Neural cell (in vitro differentiated cells): ENCODE data around the gene MRPS10. TPM values are rescaled to one million over a fixed set of nuclear protein-coding genes. Genes with fewer than 3 reads are reported as not detected.

Experiments
- H2AFZ ChIP-seq: fragments of 200-600, 300-800 bp; sonication (generic), shearing (Covaris generic); 2 replicates; pipeline ENCODE4 v1.6.0; 2014; ENCODE audit warnings: low read depth, mild to moderate bottlenecking, antibody characterized with exemption, low read length, moderate library complexity
- H3F3A ChIP-seq: fragments of 200-600 bp; shearing (Covaris generic); 2 replicates; pipeline ENCODE4 v1.6.1; 2016; ENCODE audit warnings: mild to moderate bottlenecking, moderate library complexity, mixed read lengths, antibody characterized with exemption, low read length; ENCODE audit not compliant: insufficient read depth, poor library complexity, severe bottlenecking
- H3K27ac ChIP-seq: fragments of 200-600, 300-800 bp; sonication (generic), shearing (Covaris generic); 2 replicates; pipeline ENCODE4 v1.5.1; 2014; ENCODE audit warnings: mild to moderate bottlenecking, low read length, moderate library complexity
- H3K27me3 ChIP-seq: fragments of 300-800, 200-600 bp; sonication (generic), shearing (Covaris generic); 2 replicates; pipeline ENCODE4 v1.6.0; 2014; ENCODE audit warnings: mild to moderate bottlenecking, low read depth, low read length, moderate library complexity; ENCODE audit not compliant: insufficient read depth
- H3K36me3 ChIP-seq: fragments of 300-800, 200-600 bp; sonication (generic), shearing (Covaris generic); 2 replicates; pipeline ENCODE4 v1.5.1; 2014; ENCODE audit warnings: mild to moderate bottlenecking, antibody characterized with exemption, low read length, moderate library complexity; ENCODE audit not compliant: insufficient read depth
- H3K4me2 ChIP-seq: fragments of 300-800, 200-600 bp; sonication (generic), shearing (Covaris generic); 2 replicates; pipeline ENCODE4 v1.6.0; 2014; ENCODE audit warnings: mild to moderate bottlenecking, low read length
- H3K4me3 ChIP-seq: fragments of 300-800, 200-600 bp; sonication (generic), shearing (Covaris generic); 2 replicates; pipeline ENCODE4 v1.5.1; 2014; ENCODE audit warnings: mild to moderate bottlenecking, low read length, moderate library complexity
- H3K79me2 ChIP-seq: fragments of 200-600 bp; shearing (Covaris generic); replicated peaks from 2 replicates; pipeline ENCODE4 v1.6.0; 2014; ENCODE audit warnings: mild to moderate bottlenecking, low read length, moderate library complexity; ENCODE audit not compliant: insufficient read depth
- H3K9ac ChIP-seq: fragments of 300-800, 200-600 bp; sonication (generic), shearing (Covaris generic); 2 replicates; pipeline ENCODE4 v1.6.1; 2016; ENCODE audit warnings: mild to moderate bottlenecking, low read length, mixed read lengths
- H3K9me2 ChIP-seq: fragments of 200-600 bp; shearing (Covaris generic); 2 replicates; pipeline ENCODE4 v1.6.1; 2016; ENCODE audit warnings: mild to moderate bottlenecking, low read length, mixed read lengths; ENCODE audit not compliant: insufficient read depth
- H3K9me3 ChIP-seq: fragments of 200-600, 300-800 bp; sonication (generic), shearing (Covaris generic); 2 replicates; pipeline ENCODE4 v1.6.1; 2016; ENCODE audit warnings: mild to moderate bottlenecking, mixed run types, low read length, moderate library complexity, mixed read lengths
- H4K20me1 ChIP-seq: fragments of 200-600 bp; shearing (Covaris generic); 2 replicates; pipeline ENCODE4 v1.6.1; 2016; ENCODE audit warnings: mild to moderate bottlenecking, mixed run types; ENCODE audit not compliant: insufficient read depth
- EP300 ChIP-seq: fragments of 450-650 bp; conservative IDR thresholded peaks from 2 replicates; pipeline ENCODE4 v1.6.1; 2014; ENCODE audit warnings: antibody characterized with exemption, mild to moderate bottlenecking, moderate library complexity; ENCODE audit not compliant: poor library complexity, severe bottlenecking
- EZH2 ChIP-seq: fragments of 200-600, 300-800 bp; shearing (Covaris generic), sonication (generic); IDR thresholded peaks from 2 replicates; pipeline ENCODE4 v1.6.1; 2014; ENCODE audit warnings: antibody characterized with exemption, low read length, borderline replicate concordance, mild to moderate bottlenecking; ENCODE audit not compliant: insufficient read depth, poor library complexity, severe bottlenecking
- MXI1 ChIP-seq: fragments of 450-650 bp; conservative IDR thresholded peaks from 2 replicates; pipeline ENCODE4 v1.6.1; 2014; ENCODE audit warnings: antibody characterized with exemption, mild to moderate bottlenecking; ENCODE audit not compliant: poor library complexity, severe bottlenecking
- POLR2AphosphoS5 ChIP-seq: IDR thresholded peaks from 2 replicates; pipeline ENCODE4 v1.6.1; 2012
- RAD21 ChIP-seq: fragments of 450-650 bp; conservative IDR thresholded peaks from 2 replicates; pipeline ENCODE4 v1.6.1; 2014; ENCODE audit warnings: antibody characterized with exemption, mild to moderate bottlenecking, moderate library complexity
- REST ChIP-seq: IDR thresholded peaks from 2 replicates; pipeline ENCODE4 v1.6.1; 2012; ENCODE audit warnings: borderline replicate concordance
- SMC3 ChIP-seq: fragments of 450-650 bp; conservative IDR thresholded peaks from 2 replicates; pipeline ENCODE4 v1.6.1; 2014; ENCODE audit warnings: antibody characterized with exemption, mild to moderate bottlenecking, moderate library complexity; ENCODE audit not compliant: poor library complexity
- TAF1 ChIP-seq: IDR thresholded peaks from 2 replicates; pipeline ENCODE4 v1.6.1; 2012; ENCODE audit warnings: low read depth
- polyA plus RNA-seq: library from polyadenylated mRNA; depleted of rRNA; stranded (reverse); fragments of >200 nt; gene quantifications from 2 replicates; pipeline ENCODE4 v1.2.3, GENCODE V29; 2014
- TF ChIP-seq, protein P1 (sequence below): fragments of 450-650 bp; IDR thresholded peaks from 2 replicates; pipeline ENCODE4 v1.5.1; 2014; ENCODE audit warnings: antibody characterized with exemption, mild to moderate bottlenecking, moderate library complexity; ENCODE audit not compliant: poor library complexity, severe bottlenecking

The MRPS10 gene
- polyA plus RNA-seq, 1 donor from 2014 or later = 37.4 TPM

DNA sequence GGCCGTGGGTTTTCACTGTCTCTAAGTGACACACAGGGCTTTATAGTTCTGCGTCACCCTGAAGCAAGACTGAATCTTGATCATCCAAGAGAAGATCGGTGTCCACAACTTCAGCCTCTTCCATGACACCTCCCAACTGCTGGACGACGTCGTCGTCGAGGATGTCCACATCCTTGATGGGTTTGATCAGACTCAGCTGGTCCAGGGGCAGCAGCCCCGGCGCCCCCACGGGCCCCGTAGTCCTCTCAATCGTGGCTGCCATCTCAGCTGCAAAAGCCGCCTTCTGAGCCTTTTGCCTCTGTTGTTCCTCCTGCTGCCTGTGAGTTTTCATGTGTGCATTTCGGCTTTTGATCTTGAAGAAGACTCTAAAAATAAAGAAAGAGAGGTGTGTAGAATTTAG is 10.6 kb upstream of the MRPS10 start:
- H4K20me1 ChIP-seq = no peaks in the 10 kb centered on the region
- H3K79me2 ChIP-seq = no peaks in the 10 kb centered on the region
- no peak overlapping the region for H3K27ac ChIP-seq
- H3K36me3 ChIP-seq = peaks cover 7% of the 10 kb centered on the region
- no peaks in the 10 kb centered on the region for H3K27me3 ChIP-seq
- H3K9me3 ChIP-seq = no peaks in the 10 kb centered on the region
- no peaks in the 10 kb centered on the region for H3F3A ChIP-seq
- H3K9ac ChIP-seq = no peak overlapping the region
- no peak overlapping the region for H3K4me3 ChIP-seq
- no peaks in the 10 kb centered on the region for H3K9me2 ChIP-seq
- H2AFZ ChIP-seq = no peak overlapping the region
- no peak overlapping the region for H3K4me2 ChIP-seq
- no peak for TF ChIP-seq RAD21
- TF ChIP-seq, protein P1, sequence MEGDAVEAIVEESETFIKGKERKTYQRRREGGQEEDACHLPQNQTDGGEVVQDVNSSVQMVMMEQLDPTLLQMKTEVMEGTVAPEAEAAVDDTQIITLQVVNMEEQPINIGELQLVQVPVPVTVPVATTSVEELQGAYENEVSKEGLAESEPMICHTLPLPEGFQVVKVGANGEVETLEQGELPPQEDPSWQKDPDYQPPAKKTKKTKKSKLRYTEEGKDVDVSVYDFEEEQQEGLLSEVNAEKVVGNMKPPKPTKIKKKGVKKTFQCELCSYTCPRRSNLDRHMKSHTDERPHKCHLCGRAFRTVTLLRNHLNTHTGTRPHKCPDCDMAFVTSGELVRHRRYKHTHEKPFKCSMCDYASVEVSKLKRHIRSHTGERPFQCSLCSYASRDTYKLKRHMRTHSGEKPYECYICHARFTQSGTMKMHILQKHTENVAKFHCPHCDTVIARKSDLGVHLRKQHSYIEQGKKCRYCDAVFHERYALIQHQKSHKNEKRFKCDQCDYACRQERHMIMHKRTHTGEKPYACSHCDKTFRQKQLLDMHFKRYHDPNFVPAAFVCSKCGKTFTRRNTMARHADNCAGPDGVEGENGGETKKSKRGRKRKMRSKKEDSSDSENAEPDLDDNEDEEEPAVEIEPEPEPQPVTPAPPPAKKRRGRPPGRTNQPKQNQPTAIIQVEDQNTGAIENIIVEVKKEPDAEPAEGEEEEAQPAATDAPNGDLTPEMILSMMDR = no peak
- no peak for TF ChIP-seq EZH2
- TF ChIP-seq TAF1 = no peak
- TF ChIP-seq SMC3 = no peak

DNA sequence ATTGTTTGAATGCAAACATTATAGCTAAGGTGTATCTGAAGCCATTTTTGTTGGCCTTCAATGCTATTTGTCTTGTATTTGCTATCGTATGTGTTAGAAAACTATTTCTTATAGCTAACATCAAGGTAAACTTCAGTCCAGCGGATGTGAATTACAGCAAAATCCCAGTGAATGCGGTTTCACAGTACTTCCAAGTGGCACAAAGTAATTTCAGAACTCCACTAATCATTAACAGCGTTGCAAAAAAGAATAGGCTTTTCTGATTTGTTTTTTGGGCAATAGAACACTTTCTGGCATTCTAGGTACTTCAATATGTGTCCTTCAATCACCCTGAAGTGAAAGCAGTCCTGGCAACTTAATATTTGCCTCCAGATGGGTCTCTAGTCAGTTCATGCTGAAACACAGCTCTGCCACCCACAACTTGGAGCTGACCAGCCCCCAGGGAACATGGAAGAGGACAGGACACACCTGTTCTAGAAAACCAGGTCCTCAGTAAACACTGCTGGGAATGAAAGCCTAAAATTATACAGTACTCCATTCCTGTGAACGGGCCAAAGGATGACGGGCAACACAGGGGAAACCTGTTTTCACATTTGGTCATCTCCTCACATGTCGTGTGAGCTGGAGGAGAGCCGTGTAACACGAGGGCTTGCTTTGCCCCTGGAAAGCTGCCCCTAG is 9.7 kb upstream of the MRPS10 start:
- no peaks in the 10 kb centered on the region for H3K9me3 ChIP-seq
- no peaks in the 10 kb centered on the region for H4K20me1 ChIP-seq
- H3K9ac ChIP-seq = no peak overlapping the region
- H3K27me3 ChIP-seq = no peaks in the 10 kb centered on the region
- TF ChIP-seq, protein P1 = no peak
- TF ChIP-seq EZH2 (no peak), POLR2AphosphoS5 (no peak), REST (no peak), MXI1 (no peak), TAF1 (no peak), RAD21 (no peak), SMC3 (no peak), EP300 (no peak)
- H2AFZ ChIP-seq = no peak overlapping the region
- no peaks in the 10 kb centered on the region for H3F3A ChIP-seq
- H3K27ac ChIP-seq = no peak overlapping the region
- peaks cover 2% of the 10 kb centered on the region for H3K36me3 ChIP-seq
- H3K4me3 ChIP-seq = no peak overlapping the region
- H3K9me2 ChIP-seq = no peaks in the 10 kb centered on the region
- H3K4me2 ChIP-seq = no peak overlapping the region
- H3K79me2 ChIP-seq = no peaks in the 10 kb centered on the region
